WTC11 (cell line): ENCODE results near the gene TTC1.

Experiments
- ATF1 ChIP-seq: sonication (generic); formaldehyde crosslinking; IDR thresholded peaks from 2 replicates; pipeline ENCODE4 v1.8.1; 2023; ENCODE audit warnings: mild to moderate bottlenecking, moderate library complexity, missing genetic modification reagents
- EMX1 ChIP-seq: fragments of 250-450 bp; sonication (Bioruptor Pico); IDR thresholded peaks from 2 replicates; pipeline ENCODE4 v1.8.0; 2021; ENCODE audit warnings: mild to moderate bottlenecking
- PRRX2 ChIP-seq: fragments of 250-450 bp; sonication (Bioruptor Pico); IDR thresholded peaks from 2 replicates; pipeline ENCODE4 v1.8.0; 2021; ENCODE audit warnings: mild to moderate bottlenecking
- TCF7 ChIP-seq: sonication (generic); formaldehyde crosslinking; IDR thresholded peaks from 2 replicates; pipeline ENCODE4 v1.8.0; 2022; ENCODE audit warnings: mild to moderate bottlenecking, low read depth, missing genetic modification reagents, moderate library complexity
- ZNF121 ChIP-seq: sonication (generic); formaldehyde crosslinking; IDR thresholded peaks from 2 replicates; pipeline ENCODE4 v1.8.0; 2023; ENCODE audit warnings: missing genetic modification reagents
- TF ChIP-seq, protein P1 (sequence below): fragments of 200-600 bp; IDR thresholded peaks from 2 replicates; pipeline ENCODE4 v1.8.0; 2022; ENCODE audit warnings: antibody characterized with exemption

DNA sequence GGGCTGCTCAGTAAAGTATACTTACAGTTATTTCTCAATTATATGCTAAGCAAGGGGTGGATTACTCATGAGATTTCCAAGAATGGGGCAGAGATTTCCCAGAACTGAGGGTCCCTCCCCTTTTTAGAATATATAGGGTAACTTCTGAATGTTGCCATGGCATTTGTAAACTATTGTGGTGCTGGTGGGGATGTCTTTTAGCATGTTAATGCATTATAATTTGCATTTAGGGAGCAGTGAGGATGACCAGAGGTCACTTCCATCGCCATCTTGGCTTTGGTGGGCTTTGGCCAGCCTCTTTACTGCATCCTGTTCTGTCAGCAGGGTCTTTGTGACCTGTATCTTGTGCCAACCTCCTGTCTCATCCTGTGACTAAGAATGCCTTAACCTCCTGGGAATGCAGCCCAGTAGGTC, 35.5 kb downstream of the TTC1 start:
- TF ChIP-seq PRRX2 (CRISPR knock-in tag) (no peak), EMX1 (CRISPR knock-in tag) (no peak), ATF1 (CRISPR knock-in tag) (no peak), ZNF121 (no peak), TCF7 (no peak)
- TF ChIP-seq, protein P1, sequence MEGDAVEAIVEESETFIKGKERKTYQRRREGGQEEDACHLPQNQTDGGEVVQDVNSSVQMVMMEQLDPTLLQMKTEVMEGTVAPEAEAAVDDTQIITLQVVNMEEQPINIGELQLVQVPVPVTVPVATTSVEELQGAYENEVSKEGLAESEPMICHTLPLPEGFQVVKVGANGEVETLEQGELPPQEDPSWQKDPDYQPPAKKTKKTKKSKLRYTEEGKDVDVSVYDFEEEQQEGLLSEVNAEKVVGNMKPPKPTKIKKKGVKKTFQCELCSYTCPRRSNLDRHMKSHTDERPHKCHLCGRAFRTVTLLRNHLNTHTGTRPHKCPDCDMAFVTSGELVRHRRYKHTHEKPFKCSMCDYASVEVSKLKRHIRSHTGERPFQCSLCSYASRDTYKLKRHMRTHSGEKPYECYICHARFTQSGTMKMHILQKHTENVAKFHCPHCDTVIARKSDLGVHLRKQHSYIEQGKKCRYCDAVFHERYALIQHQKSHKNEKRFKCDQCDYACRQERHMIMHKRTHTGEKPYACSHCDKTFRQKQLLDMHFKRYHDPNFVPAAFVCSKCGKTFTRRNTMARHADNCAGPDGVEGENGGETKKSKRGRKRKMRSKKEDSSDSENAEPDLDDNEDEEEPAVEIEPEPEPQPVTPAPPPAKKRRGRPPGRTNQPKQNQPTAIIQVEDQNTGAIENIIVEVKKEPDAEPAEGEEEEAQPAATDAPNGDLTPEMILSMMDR = no peak
